Liver (tissue), 9 donors: ENCODE data around the gene TRIL. TPM values are rescaled to one million over a fixed set of nuclear protein-coding genes. Genes with fewer than 3 reads are reported as not detected.

Experiments
- DNase-seq: peaks from one replicate; pipeline ENCODE4 v3.0.0-alpha.2; 2017; ENCODE audit warnings: low spot score
- H3K27ac ChIP-seq, 2 donors: one replicate each; pipeline ENCODE4 v1.7.0; 2013; ENCODE audit warnings: inconsistent platforms in 2 of 2, low read length in 2 of 2, control low read depth in 1 of 2, low read depth in 1 of 2, mild to moderate bottlenecking in 1 of 2
- H3K27me3 ChIP-seq, 4 donors: one replicate each; pipeline versions ENCODE4 v1.6.1 to v1.7.0; 2013; ENCODE audit warnings: low read length in 3 of 4, inconsistent platforms in 1 of 4, mild to moderate bottlenecking in 1 of 4, moderate library complexity in 1 of 4; ENCODE audit not compliant: control insufficient read depth in 4 of 4, insufficient read depth in 4 of 4
- H3K36me3 ChIP-seq, 4 donors: one replicate each; pipeline versions ENCODE4 v1.6.1 to v1.7.0; 2013; ENCODE audit warnings: low read length in 3 of 4, mild to moderate bottlenecking in 3 of 4, low read depth in 1 of 4, moderate library complexity in 1 of 4; ENCODE audit not compliant: control insufficient read depth in 4 of 4, insufficient read depth in 3 of 4
- H3K4me1 ChIP-seq, 4 donors: one replicate each; pipeline versions ENCODE4 v1.6.1 to v1.7.0; 2013; ENCODE audit warnings: low read length in 3 of 4, mild to moderate bottlenecking in 3 of 4, moderate library complexity in 1 of 4; ENCODE audit not compliant: control insufficient read depth in 4 of 4, insufficient read depth in 4 of 4
- H3K4me3 ChIP-seq, 3 donors: one replicate each; pipeline versions ENCODE4 v1.6.1 to v1.7.0; 2013; ENCODE audit warnings: low read length in 3 of 3, control low read depth in 1 of 3, low read depth in 1 of 3, mild to moderate bottlenecking in 1 of 3
- H3K9ac ChIP-seq, 2 donors: one replicate each; pipeline ENCODE4 v1.7.0; 2013; ENCODE audit warnings: low read length in 2 of 2, mild to moderate bottlenecking in 2 of 2, moderate library complexity in 2 of 2, control low read depth in 1 of 2, low read depth in 1 of 2
- H3K9me3 ChIP-seq, 4 donors: one replicate each; pipeline versions ENCODE4 v1.6.1 to v1.7.0; 2013; ENCODE audit warnings: low read length in 3 of 4; ENCODE audit not compliant: control insufficient read depth in 4 of 4
- EGR1 ChIP-seq, 2 donors: IDR thresholded peaks; 2 replicates each; pipeline ENCODE4 v1.6.1; 2016 to 2018; ENCODE audit warnings: antibody characterized with exemption in 2 of 2, low read depth in 2 of 2
- FOXA1 ChIP-seq: IDR thresholded peaks from 2 replicates; pipeline ENCODE4 v1.6.1; 2016; ENCODE audit warnings: antibody characterized with exemption
- FOXA2 ChIP-seq: IDR thresholded peaks from 2 replicates; pipeline ENCODE4 v1.6.1; 2016; ENCODE audit warnings: antibody characterized with exemption
- GABPA ChIP-seq, 2 donors: IDR thresholded peaks in 1 of 2; conservative IDR thresholded peaks in 1 of 2; 2 replicates each; pipeline ENCODE4 v1.6.1; 2016; ENCODE audit warnings: antibody characterized with exemption in 2 of 2, mild to moderate bottlenecking in 1 of 2, moderate library complexity in 1 of 2
- HNF4A ChIP-seq, 2 donors: conservative IDR thresholded peaks; 2 replicates each; pipeline ENCODE4 v1.6.1; 2016; ENCODE audit warnings: antibody characterized with exemption in 2 of 2, mild to moderate bottlenecking in 2 of 2
- HNF4G ChIP-seq: IDR thresholded peaks from 2 replicates; pipeline ENCODE4 v1.6.1; 2016; ENCODE audit warnings: antibody characterized with exemption
- JUND ChIP-seq, 2 donors: IDR thresholded peaks; 2 replicates each; pipeline ENCODE4 v1.6.1; 2016; ENCODE audit warnings: antibody characterized with exemption in 2 of 2
- NR2F2 ChIP-seq: IDR thresholded peaks from 2 replicates; pipeline ENCODE4 v1.6.1; 2016; ENCODE audit warnings: antibody characterized with exemption
- RAD21 ChIP-seq, 2 donors: IDR thresholded peaks; 2 replicates each; pipeline ENCODE4 v1.6.1; 2016; ENCODE audit warnings: antibody characterized with exemption in 2 of 2, mild to moderate bottlenecking in 2 of 2
- RXRA ChIP-seq, 2 donors: IDR thresholded peaks; 2 replicates each; pipeline ENCODE4 v1.6.1; 2017 to 2018; ENCODE audit warnings: antibody characterized with exemption in 2 of 2, mild to moderate bottlenecking in 1 of 2
- SP1 ChIP-seq: IDR thresholded peaks from 2 replicates; pipeline ENCODE4 v1.6.1; 2018; ENCODE audit warnings: antibody characterized with exemption, mild to moderate bottlenecking
- TAF1 ChIP-seq: conservative IDR thresholded peaks from 2 replicates; pipeline ENCODE4 v1.6.1; 2016; ENCODE audit warnings: antibody characterized with exemption, mild to moderate bottlenecking
- YY1 ChIP-seq: IDR thresholded peaks from 2 replicates; pipeline ENCODE4 v1.6.1; 2016; ENCODE audit warnings: antibody characterized with exemption, mild to moderate bottlenecking
- WGBS: extraction: QIAGEN DNeasy Blood & Tissue Kit; methylation state at CpG from one replicate; pipeline ENCODE4 v1.1.7; 2013; 5-methylcytosine and 5-hydroxymethylcytosine counted together
- polyA plus RNA-seq, 2 donors: library from polyadenylated mRNA; stranded (reverse) in 1 of 2; unstranded in 1 of 2; fragments of 200-250 nt in 1 of 2; fragments of >200 nt in 1 of 2; fragmentation: Nextera tagmentation in 1 of 2; extraction: Ambion mirVana in 1 of 2; gene quantifications; one replicate each; pipeline versions ENCODE4 v1.2.1 to v1.2.3, GENCODE V29; 2013 to 2015
- total RNA-seq, 2 donors: library from RNA; depleted of rRNA; stranded (reverse); fragments of >200 nt; gene quantifications; one replicate each; pipeline ENCODE4 v1.2.3, GENCODE V29; 2014
- TF ChIP-seq, protein P1 (sequence below): IDR thresholded peaks from 2 replicates; pipeline ENCODE4 v1.6.1; 2016; ENCODE audit warnings: antibody characterized with exemption, mild to moderate bottlenecking
- TF ChIP-seq, protein P2 (sequence below): IDR thresholded peaks from 2 replicates; pipeline ENCODE4 v1.6.1; 2016; ENCODE audit warnings: antibody characterized with exemption
- TF ChIP-seq, protein P3 (sequence below): fragments of 150-350 bp; IDR thresholded peaks from 2 replicates; pipeline ENCODE4 v1.5.1; 2017; ENCODE audit warnings: improper control_type of control experiment, low read depth, low read length; ENCODE audit not compliant: missing input control
- TF ChIP-seq, protein P4 (sequence below): IDR thresholded peaks from 2 replicates; pipeline ENCODE4 v1.6.1; 2016; ENCODE audit warnings: antibody characterized with exemption
- TF ChIP-seq, protein P5 (sequence below): IDR thresholded peaks from 2 replicates; pipeline ENCODE4 v1.6.1; 2016; ENCODE audit warnings: antibody characterized with exemption
- donor health status: healthy.
- donor health status: healthy.
- donor health status: healthy.
- donor health status: healthy.
- donor health status: healthy.

Gene TRIL
- total and polyA plus RNA-seq, 4 donors: 0.06 to 0.67 (median 0.35) TPM

DNA sequence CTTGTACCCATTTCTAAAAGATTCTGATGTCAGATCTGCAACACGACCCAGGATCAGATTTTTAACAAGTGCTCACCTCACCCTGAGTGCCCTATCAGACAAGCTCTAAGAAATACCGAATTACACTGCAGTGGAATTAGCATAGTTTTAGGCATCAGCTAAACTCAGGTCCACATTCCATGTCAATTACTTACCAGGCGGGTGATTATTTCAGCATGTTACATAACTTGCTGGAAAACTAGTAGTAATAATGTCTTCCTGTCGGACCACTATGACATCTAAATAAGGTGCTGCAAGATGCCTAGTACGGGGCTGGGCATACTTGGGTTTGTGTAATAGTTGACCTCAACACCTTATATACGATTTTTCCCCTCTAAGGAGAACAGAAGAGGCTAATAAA lies 21.0 kb downstream of the TRIL start:
- no peak overlapping the region for H3K27ac ChIP-seq
- no peaks in the 10 kb centered on the region for H3K9me3 ChIP-seq
- H3K36me3 ChIP-seq: no peaks in the 10 kb centered on the region
- H3K27me3 ChIP-seq: no peaks in the 10 kb centered on the region
- no peak overlapping the region for H3K4me3 ChIP-seq
- 79% methylated on average over 6 of the region's 6 CpGs for WGBS
- TF ChIP-seq, protein P1, sequence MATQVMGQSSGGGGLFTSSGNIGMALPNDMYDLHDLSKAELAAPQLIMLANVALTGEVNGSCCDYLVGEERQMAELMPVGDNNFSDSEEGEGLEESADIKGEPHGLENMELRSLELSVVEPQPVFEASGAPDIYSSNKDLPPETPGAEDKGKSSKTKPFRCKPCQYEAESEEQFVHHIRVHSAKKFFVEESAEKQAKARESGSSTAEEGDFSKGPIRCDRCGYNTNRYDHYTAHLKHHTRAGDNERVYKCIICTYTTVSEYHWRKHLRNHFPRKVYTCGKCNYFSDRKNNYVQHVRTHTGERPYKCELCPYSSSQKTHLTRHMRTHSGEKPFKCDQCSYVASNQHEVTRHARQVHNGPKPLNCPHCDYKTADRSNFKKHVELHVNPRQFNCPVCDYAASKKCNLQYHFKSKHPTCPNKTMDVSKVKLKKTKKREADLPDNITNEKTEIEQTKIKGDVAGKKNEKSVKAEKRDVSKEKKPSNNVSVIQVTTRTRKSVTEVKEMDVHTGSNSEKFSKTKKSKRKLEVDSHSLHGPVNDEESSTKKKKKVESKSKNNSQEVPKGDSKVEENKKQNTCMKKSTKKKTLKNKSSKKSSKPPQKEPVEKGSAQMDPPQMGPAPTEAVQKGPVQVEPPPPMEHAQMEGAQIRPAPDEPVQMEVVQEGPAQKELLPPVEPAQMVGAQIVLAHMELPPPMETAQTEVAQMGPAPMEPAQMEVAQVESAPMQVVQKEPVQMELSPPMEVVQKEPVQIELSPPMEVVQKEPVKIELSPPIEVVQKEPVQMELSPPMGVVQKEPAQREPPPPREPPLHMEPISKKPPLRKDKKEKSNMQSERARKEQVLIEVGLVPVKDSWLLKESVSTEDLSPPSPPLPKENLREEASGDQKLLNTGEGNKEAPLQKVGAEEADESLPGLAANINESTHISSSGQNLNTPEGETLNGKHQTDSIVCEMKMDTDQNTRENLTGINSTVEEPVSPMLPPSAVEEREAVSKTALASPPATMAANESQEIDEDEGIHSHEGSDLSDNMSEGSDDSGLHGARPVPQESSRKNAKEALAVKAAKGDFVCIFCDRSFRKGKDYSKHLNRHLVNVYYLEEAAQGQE: no peak
- no peak for TF ChIP-seq RXRA (IDR thresholded peaks at IDR 0.05)
- TF ChIP-seq FOXA1: no peak
- no peak for TF ChIP-seq RAD21 (IDR thresholded peaks at IDR 0.05)
- TF ChIP-seq HNF4G: no peak
- TF ChIP-seq, protein P2, sequence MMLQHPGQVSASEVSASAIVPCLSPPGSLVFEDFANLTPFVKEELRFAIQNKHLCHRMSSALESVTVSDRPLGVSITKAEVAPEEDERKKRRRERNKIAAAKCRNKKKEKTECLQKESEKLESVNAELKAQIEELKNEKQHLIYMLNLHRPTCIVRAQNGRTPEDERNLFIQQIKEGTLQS: no peak
- no peak for TF ChIP-seq YY1
- DNase-seq: no peak
- H3K9ac ChIP-seq: no peak overlapping the region
- H3K4me1 ChIP-seq: no peaks in the 10 kb centered on the region

DNA sequence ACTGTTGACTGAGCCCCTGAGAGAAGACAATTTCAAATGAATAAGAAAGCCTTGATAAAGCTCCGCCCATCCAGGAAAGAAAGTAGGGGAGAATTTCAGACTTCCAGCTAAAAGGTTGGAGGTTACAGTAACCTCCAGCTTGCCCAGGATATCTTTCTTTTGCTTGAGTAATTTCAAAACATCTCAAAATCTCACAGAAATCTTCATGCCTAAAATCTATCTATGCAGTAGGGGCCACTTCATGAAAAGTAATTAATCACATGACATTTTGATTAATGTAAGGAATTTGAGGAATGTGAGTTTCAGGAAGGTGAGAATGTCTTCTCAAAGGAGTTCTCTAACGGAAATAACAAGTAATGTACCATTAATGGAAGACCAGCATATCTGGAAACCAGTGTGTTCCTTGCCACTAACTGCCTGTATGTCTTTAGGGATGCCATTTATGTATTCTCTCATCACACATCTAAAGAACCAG lies 24.2 kb downstream of the TRIL start:
- no peaks in the 10 kb centered on the region for H3K9me3 ChIP-seq
- H3K4me1 ChIP-seq: no peaks in the 10 kb centered on the region
- TF ChIP-seq, protein P3, sequence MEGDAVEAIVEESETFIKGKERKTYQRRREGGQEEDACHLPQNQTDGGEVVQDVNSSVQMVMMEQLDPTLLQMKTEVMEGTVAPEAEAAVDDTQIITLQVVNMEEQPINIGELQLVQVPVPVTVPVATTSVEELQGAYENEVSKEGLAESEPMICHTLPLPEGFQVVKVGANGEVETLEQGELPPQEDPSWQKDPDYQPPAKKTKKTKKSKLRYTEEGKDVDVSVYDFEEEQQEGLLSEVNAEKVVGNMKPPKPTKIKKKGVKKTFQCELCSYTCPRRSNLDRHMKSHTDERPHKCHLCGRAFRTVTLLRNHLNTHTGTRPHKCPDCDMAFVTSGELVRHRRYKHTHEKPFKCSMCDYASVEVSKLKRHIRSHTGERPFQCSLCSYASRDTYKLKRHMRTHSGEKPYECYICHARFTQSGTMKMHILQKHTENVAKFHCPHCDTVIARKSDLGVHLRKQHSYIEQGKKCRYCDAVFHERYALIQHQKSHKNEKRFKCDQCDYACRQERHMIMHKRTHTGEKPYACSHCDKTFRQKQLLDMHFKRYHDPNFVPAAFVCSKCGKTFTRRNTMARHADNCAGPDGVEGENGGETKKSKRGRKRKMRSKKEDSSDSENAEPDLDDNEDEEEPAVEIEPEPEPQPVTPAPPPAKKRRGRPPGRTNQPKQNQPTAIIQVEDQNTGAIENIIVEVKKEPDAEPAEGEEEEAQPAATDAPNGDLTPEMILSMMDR: no peak
- TF ChIP-seq, protein P4, sequence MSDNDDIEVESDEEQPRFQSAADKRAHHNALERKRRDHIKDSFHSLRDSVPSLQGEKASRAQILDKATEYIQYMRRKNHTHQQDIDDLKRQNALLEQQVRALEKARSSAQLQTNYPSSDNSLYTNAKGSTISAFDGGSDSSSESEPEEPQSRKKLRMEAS: no peak
- TF ChIP-seq, protein P5, sequence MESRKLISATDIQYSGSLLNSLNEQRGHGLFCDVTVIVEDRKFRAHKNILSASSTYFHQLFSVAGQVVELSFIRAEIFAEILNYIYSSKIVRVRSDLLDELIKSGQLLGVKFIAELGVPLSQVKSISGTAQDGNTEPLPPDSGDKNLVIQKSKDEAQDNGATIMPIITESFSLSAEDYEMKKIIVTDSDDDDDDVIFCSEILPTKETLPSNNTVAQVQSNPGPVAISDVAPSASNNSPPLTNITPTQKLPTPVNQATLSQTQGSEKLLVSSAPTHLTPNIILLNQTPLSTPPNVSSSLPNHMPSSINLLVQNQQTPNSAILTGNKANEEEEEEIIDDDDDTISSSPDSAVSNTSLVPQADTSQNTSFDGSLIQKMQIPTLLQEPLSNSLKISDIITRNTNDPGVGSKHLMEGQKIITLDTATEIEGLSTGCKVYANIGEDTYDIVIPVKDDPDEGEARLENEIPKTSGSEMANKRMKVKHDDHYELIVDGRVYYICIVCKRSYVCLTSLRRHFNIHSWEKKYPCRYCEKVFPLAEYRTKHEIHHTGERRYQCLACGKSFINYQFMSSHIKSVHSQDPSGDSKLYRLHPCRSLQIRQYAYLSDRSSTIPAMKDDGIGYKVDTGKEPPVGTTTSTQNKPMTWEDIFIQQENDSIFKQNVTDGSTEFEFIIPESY: no peak
- TF ChIP-seq YY1: no peak
- no peak for TF ChIP-seq FOXA2
- TF ChIP-seq FOXA1: no peak
- no peak for TF ChIP-seq HNF4A (conservative IDR thresholded peaks at IDR 0.05)
- no peak for TF ChIP-seq NR2F2
- TF ChIP-seq JUND (IDR thresholded peaks at IDR 0.05): no peak
- no peak for TF ChIP-seq GABPA (IDR thresholded peaks at IDR 0.05 in 1 of 2, conservative IDR thresholded peaks at IDR 0.05 in 1 of 2)
- TF ChIP-seq, protein P2: no peak
- TF ChIP-seq RXRA (IDR thresholded peaks at IDR 0.05): no peak
- no peak for TF ChIP-seq SP1
- TF ChIP-seq EGR1 (IDR thresholded peaks at IDR 0.05; ENCODE audit: low read depth in 2 of 2): no peak
- TF ChIP-seq, protein P1: no peak
- no peak for TF ChIP-seq TAF1
- TF ChIP-seq HNF4G: no peak
- no peak for TF ChIP-seq RAD21 (IDR thresholded peaks at IDR 0.05)
- DNase-seq: no peak
- H3K4me3 ChIP-seq: no peak overlapping the region
- H3K27ac ChIP-seq: no peak overlapping the region
- H3K9ac ChIP-seq: no peak overlapping the region
- no peaks in the 10 kb centered on the region for H3K27me3 ChIP-seq
- no peaks in the 10 kb centered on the region for H3K36me3 ChIP-seq
- WGBS: 90% methylated on average over 2 of the region's 2 CpGs
